Vagina (tissue), 2 donors: ENCODE results near the gene C10orf105.

Experiments
- POLR2AphosphoS5 ChIP-seq, 2 donors: sonication (generic); formaldehyde crosslinking; IDR thresholded peaks; one replicate each; pipeline ENCODE4 v1.9.0; 2017; ENCODE audit warnings: antibody characterized with exemption in 2 of 2, mild to moderate bottlenecking in 2 of 2, low read depth in 1 of 2; ENCODE audit not compliant: insufficient read depth in 1 of 2
- TF ChIP-seq, protein P1 (sequence below), 3 experiments: fragments of 450-650 bp in 2 of 3; fragments of 200-600 bp in 1 of 3; sonication (generic) in 1 of 3; IDR thresholded peaks; one replicate each; pipeline ENCODE4 v1.5.1; 2017 to 2019; ENCODE audit warnings: antibody characterized with exemption in 3 of 3, mild to moderate bottlenecking in 2 of 3, moderate library complexity in 2 of 3

DNA sequence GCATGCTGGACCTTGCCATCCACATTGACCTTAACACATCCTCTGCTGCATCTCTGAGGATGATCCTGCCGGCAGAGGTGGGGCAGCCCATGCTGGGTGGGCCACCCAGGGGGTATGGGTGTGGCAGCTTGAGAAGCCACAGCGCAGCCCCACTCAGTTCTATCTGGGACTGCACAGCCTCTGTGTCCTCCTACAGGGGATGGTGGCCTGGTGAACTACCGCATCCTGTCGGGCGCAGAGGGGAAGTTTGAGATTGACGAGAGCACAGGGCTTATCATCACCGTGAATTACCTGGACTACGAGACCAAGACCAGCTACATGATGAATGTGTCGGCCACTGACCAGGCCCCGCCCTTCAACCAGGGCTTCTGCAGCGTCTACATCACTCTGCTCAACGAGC, 12.2 kb upstream of the C10orf105 start:
- TF ChIP-seq POLR2AphosphoS5 (IDR thresholded peaks at IDR 0.05; ENCODE audit: insufficient read depth in 1 of 2, low read depth in 1 of 2): no peak
- TF ChIP-seq, protein P1, sequence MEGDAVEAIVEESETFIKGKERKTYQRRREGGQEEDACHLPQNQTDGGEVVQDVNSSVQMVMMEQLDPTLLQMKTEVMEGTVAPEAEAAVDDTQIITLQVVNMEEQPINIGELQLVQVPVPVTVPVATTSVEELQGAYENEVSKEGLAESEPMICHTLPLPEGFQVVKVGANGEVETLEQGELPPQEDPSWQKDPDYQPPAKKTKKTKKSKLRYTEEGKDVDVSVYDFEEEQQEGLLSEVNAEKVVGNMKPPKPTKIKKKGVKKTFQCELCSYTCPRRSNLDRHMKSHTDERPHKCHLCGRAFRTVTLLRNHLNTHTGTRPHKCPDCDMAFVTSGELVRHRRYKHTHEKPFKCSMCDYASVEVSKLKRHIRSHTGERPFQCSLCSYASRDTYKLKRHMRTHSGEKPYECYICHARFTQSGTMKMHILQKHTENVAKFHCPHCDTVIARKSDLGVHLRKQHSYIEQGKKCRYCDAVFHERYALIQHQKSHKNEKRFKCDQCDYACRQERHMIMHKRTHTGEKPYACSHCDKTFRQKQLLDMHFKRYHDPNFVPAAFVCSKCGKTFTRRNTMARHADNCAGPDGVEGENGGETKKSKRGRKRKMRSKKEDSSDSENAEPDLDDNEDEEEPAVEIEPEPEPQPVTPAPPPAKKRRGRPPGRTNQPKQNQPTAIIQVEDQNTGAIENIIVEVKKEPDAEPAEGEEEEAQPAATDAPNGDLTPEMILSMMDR (IDR thresholded peaks at IDR 0.05): no peak
